ENCODE measurements around the gene POLRMT. TPM values are rescaled to one million over a fixed set of nuclear protein-coding genes. Genes with fewer than 3 reads are reported as not detected.
"Not testable (repeated sequence)": the region's sequence is repeated elsewhere in the genome, so short reads cannot be mapped to it uniquely, and the experiment has no call there.

Gene POLRMT
- total RNA-seq, 1 experiment from 2014 or later, result 100 TPM

DNA sequence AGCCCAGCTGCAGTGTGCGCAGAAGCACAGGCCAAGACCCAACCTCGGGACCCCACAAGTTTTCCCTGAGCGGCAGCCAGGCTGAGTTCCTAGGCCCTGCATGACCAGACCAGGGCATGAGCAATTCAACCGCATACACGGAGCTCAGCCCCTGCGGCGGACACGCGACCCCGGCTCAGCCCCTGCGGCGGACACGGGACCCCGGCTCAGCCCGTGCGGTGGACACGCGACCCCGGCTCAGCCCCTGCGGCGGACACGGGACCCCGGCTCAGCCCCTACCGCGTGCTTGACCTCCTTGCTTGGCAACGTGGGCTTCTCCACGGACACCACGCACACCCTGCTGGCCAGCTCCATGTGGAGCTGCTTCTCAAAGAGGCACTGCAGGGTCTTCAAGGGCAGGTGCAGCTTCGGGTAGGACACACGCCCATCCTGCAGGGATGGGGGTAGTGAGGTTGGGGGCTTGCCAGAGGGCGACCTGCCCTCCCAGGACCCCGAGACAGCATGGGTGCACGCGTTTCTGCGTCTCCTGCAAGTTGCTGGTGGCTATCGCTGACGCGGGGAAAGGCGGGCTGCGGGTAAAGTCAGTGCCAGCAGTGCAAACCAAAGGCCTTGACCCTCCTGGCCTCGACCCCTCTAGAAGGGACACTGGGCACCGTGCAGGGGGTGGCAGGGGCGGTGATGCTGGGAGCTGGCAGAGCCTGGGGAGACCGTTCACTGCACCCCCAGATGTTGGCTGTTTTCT lies 10.0 kb downstream of the POLRMT start:
- Histone ChIP-seq H3K4me1 (ENCODE audit: insufficient read depth, low read length, poor library complexity, severe bottlenecking) (no peaks in the 10 kb centered on the region), H3K27me3 (replicated peaks; ENCODE audit: insufficient read depth, low read depth, low read length, poor library complexity) (no peaks in the 10 kb centered on the region), H3K9me3 (ENCODE audit: low read depth, low read length, poor library complexity, severe bottlenecking) (no peaks in the 10 kb centered on the region), H3K36me3 (ENCODE audit: insufficient read depth, low read length, poor library complexity, severe bottlenecking) (peaks cover 48% of the 10 kb centered on the region), H3K27ac (ENCODE audit: low read depth, low read length, poor library complexity, severe bottlenecking) (no peak overlapping the region), H3K4me3 (ENCODE audit: low read depth, low read length, poor library complexity, severe bottlenecking) (no peak overlapping the region)
- CTCF ChIA-PET, result interaction anchor here (0.6 kb wide), 1 partner anchor 12 kb away, joined by 3 read pairs; no protein-coding TSS in a partner anchor
- POLR2A ChIA-PET (ENCODE audit: low non-redundant PET), result no interaction called here
- DNase-seq (ENCODE audit: low spot score), result no peak
- intact Hi-C loops (cut with micrococcal nuclease; ENCODE audit: unreplicated experiment), result no loop called here
- no peak for TF ChIP-seq EZH2 (IDR thresholded peaks at IDR 0.05; ENCODE audit: borderline replicate concordance, low read depth, low read length, poor library complexity, severe bottlenecking)
- TF ChIP-seq, protein P1, sequence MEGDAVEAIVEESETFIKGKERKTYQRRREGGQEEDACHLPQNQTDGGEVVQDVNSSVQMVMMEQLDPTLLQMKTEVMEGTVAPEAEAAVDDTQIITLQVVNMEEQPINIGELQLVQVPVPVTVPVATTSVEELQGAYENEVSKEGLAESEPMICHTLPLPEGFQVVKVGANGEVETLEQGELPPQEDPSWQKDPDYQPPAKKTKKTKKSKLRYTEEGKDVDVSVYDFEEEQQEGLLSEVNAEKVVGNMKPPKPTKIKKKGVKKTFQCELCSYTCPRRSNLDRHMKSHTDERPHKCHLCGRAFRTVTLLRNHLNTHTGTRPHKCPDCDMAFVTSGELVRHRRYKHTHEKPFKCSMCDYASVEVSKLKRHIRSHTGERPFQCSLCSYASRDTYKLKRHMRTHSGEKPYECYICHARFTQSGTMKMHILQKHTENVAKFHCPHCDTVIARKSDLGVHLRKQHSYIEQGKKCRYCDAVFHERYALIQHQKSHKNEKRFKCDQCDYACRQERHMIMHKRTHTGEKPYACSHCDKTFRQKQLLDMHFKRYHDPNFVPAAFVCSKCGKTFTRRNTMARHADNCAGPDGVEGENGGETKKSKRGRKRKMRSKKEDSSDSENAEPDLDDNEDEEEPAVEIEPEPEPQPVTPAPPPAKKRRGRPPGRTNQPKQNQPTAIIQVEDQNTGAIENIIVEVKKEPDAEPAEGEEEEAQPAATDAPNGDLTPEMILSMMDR (conservative IDR thresholded peaks at IDR 0.05; ENCODE audit: low read depth, low read length), result no peak
- no TSS peak for BruUV-seq (replicated peaks)

DNA sequence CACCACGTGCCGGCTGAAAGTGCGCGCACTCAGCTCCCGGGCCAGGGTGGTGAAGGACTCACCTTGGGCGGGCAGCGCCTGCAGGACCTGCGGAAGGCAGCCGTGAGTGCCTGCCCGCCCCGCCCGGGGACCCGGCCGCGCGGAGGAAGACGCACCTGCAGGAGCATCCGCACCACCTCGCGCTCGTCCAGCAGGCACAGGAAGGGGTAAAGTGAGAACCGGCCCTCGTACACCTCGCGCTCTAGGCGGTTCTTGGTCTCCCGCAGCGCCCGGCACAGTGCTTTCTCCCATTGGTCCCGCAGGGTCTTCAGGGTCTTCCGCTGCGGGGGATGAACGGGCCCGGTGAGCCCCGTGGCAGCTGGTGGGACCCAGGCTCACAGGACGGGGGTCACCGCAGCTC lies 10.7 kb downstream of the POLRMT start:
- CTCF ChIA-PET, result no interaction called here
- H3K36me3 ChIP-seq (ENCODE audit: insufficient read depth, low read length, poor library complexity, severe bottlenecking), result peaks cover 50% of the 10 kb centered on the region
- H3K27me3 ChIP-seq (replicated peaks; ENCODE audit: insufficient read depth, low read depth, low read length, poor library complexity), result no peaks in the 10 kb centered on the region
- TF ChIP-seq EZH2 (IDR thresholded peaks at IDR 0.05; ENCODE audit: borderline replicate concordance, low read depth, low read length, poor library complexity, severe bottlenecking), result no peak
- TF ChIP-seq, protein P1 (conservative IDR thresholded peaks at IDR 0.05; ENCODE audit: low read depth, low read length), result no peak
- H3K27ac ChIP-seq (ENCODE audit: low read depth, low read length, poor library complexity, severe bottlenecking), result no peak overlapping the region
- DNase-seq (ENCODE audit: low spot score), result no peak
- no peaks in the 10 kb centered on the region for H3K4me1 ChIP-seq (ENCODE audit: insufficient read depth, low read length, poor library complexity, severe bottlenecking)
- BruUV-seq (replicated peaks), result no TSS peak
- no peaks in the 10 kb centered on the region for H3K9me3 ChIP-seq (ENCODE audit: low read depth, low read length, poor library complexity, severe bottlenecking)
- intact Hi-C loops (cut with micrococcal nuclease; ENCODE audit: unreplicated experiment), result no loop called here
- no peak overlapping the region for H3K4me3 ChIP-seq (ENCODE audit: low read depth, low read length, poor library complexity, severe bottlenecking)
- POLR2A ChIA-PET (ENCODE audit: low non-redundant PET), result no interaction called here

DNA sequence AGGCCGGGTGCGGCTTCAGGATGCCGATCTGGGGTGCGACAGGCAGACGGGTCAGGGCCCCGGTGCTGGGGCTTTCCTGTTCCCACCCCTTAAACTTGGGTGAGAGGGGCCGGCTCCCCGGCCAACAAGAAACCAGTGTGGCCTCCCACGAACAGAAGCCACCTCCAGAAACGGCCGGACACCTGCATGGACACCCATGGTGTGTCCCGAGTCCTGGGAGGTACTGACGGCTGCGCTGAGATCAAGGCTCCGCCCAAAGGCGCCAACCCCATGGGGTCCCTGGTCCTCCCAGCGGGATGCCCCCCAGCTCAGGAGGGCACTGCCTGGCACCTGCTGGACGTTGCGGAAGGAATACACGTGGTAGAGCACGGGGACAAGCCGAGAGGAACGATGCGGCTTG lies 11.5 kb downstream of the POLRMT start:
- DNase-seq (ENCODE audit: low spot score), result no peak
- Histone ChIP-seq H3K4me1 (ENCODE audit: insufficient read depth, low read length, poor library complexity, severe bottlenecking) (no peaks in the 10 kb centered on the region), H3K36me3 (ENCODE audit: insufficient read depth, low read length, poor library complexity, severe bottlenecking) (peaks cover 54% of the 10 kb centered on the region), H3K4me3 (ENCODE audit: low read depth, low read length, poor library complexity, severe bottlenecking) (no peak overlapping the region), H3K27ac (ENCODE audit: low read depth, low read length, poor library complexity, severe bottlenecking) (no peak overlapping the region), H3K9me3 (ENCODE audit: low read depth, low read length, poor library complexity, severe bottlenecking) (no peaks in the 10 kb centered on the region), H3K27me3 (replicated peaks; ENCODE audit: insufficient read depth, low read depth, low read length, poor library complexity) (no peaks in the 10 kb centered on the region)
- ChIA-PET CTCF (interaction anchor here (0.6 kb wide), 1 partner anchor 12 kb away, joined by 3 read pairs; no protein-coding TSS in a partner anchor), POLR2A (ENCODE audit: low non-redundant PET) (no interaction called here)
- BruUV-seq (replicated peaks), result no TSS peak
- intact Hi-C loops (cut with micrococcal nuclease; ENCODE audit: unreplicated experiment), result no loop called here
- no peak for TF ChIP-seq EZH2 (IDR thresholded peaks at IDR 0.05; ENCODE audit: borderline replicate concordance, low read depth, low read length, poor library complexity, severe bottlenecking)
- TF ChIP-seq, protein P1 (conservative IDR thresholded peaks at IDR 0.05; ENCODE audit: low read depth, low read length), result no peak

DNA sequence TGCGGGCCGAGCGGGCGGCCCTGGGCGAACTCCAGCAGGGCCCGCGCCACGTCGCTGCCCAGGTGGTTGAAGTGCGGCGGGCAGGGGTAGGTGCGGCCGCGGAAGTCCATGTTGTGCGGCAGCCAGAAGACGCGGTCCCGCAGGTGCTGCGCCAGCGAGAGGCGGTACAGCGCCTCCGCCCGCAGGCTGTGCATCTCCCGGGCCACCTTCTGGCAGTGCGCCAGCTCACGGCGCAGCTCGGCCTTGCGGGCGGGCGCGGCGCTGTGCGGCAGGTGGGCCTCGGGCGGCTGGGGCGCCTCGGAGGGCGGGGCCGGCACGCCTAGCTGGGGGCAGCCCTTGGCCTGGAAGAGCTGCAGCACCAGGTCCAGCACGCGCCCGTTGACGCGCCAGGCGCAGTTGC lies 12.1 kb downstream of the POLRMT start:
- H3K4me1 ChIP-seq (ENCODE audit: insufficient read depth, low read length, poor library complexity, severe bottlenecking); POLR2A ChIA-PET (ENCODE audit: low non-redundant PET); H3K4me3 ChIP-seq (ENCODE audit: low read depth, low read length, poor library complexity, severe bottlenecking); H3K27me3 ChIP-seq (replicated peaks; ENCODE audit: insufficient read depth, low read depth, low read length, poor library complexity); BruUV-seq (replicated peaks); H3K9me3 ChIP-seq (ENCODE audit: low read depth, low read length, poor library complexity, severe bottlenecking); CTCF ChIA-PET; intact Hi-C loops (cut with micrococcal nuclease; ENCODE audit: unreplicated experiment); H3K27ac ChIP-seq (ENCODE audit: low read depth, low read length, poor library complexity, severe bottlenecking); DNase-seq (ENCODE audit: low spot score): not testable (repeated sequence)
- peaks cover 54% of the 10 kb centered on the region for H3K36me3 ChIP-seq (ENCODE audit: insufficient read depth, low read length, poor library complexity, severe bottlenecking)
